ENCODE results near the gene LETM1. TPM values are rescaled to one million over a fixed set of nuclear protein-coding genes. Genes with fewer than 3 reads are reported as not detected.

LETM1 gene
- total and polyA plus RNA-seq, 2 of the 13 experiments (the other 11 are each of a cell fraction or from before 2014, with no cell fraction given): 9.7 to 41.6 TPM

DNA sequence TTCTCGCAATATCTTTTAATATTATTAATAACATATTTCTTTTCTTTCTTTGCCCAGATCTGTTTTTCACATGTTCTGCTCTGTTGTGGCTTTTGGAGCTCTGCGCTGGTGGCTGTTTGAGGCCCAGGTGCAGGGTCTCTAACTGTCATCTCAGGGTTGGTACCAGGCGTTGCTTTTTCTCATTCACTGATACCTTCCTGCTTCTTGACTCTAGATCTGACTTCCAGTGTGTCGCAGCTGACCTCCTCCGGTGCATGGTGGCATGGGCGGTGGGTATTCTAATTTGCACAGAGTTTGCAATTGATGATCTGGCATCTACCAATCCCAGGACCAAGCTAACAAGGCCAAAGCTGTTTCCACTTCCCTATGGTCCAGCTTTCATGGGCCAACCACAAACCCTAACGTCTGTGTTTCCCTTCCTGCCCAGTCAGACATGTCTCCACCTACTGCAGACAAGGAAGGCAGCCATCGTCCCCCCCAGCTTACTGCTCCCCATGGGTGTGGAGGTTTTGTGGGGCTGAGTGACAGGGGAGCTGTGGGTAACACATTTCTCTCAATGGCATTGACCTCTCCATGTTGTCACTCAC is 25.2 kb downstream of the LETM1 start (continued):
- TF ChIP-seq ZNF563 (CRISPR knock-in tag; IDR thresholded peaks at IDR 0.05): no peak
- TF ChIP-seq HOXA7 (CRISPR knock-in tag; IDR thresholded peaks at IDR 0.05): no peak
- TF ChIP-seq, protein P1, sequence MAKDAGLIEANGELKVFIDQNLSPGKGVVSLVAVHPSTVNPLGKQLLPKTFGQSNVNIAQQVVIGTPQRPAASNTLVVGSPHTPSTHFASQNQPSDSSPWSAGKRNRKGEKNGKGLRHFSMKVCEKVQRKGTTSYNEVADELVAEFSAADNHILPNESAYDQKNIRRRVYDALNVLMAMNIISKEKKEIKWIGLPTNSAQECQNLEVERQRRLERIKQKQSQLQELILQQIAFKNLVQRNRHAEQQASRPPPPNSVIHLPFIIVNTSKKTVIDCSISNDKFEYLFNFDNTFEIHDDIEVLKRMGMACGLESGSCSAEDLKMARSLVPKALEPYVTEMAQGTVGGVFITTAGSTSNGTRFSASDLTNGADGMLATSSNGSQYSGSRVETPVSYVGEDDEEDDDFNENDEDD (CRISPR knock-in tag; IDR thresholded peaks at IDR 0.05; ENCODE audit: borderline replicate concordance): no peak
- no peak for TF ChIP-seq RBFOX2 (IDR thresholded peaks at IDR 0.05; ENCODE audit: low read depth, low read length)
- TF ChIP-seq, protein P2, sequence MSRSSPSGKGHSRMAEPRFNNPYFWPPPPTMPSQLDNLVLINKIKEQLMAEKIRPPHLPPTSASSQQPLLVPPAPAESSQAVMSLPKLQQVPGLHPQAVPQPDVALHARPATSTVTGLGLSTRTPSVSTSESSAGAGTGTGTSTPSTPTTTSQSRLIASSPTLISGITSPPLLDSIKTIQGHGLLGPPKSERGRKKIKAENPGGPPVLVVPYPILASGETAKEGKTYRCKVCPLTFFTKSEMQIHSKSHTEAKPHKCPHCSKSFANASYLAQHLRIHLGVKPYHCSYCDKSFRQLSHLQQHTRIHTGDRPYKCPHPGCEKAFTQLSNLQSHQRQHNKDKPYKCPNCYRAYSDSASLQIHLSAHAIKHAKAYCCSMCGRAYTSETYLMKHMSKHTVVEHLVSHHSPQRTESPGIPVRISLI (CRISPR knock-in tag; IDR thresholded peaks at IDR 0.05; ENCODE audit: borderline replicate concordance): no peak

DNA sequence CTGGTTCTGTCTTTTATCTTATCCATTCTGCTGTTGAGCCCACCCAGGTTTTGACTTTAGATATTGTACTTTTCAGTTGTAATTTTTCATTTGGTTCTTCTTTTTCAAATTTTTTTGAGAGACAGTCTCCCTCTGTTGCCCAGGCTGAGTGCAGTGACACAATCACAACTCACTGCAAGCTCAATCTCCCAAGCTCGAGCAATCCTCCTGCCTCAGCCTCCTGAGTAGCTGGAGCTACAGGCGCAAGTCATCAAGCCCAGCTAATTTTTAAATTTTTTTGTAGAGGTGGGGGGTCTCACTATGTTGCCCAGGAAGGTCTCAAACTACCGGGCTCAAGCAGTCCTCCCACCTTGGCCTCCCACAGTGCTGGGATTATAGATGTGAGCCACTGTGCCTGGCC is 25.7 kb downstream of the LETM1 start:
- no peaks in the 10 kb centered on the region for H3K9me3 ChIP-seq (ENCODE audit: low read length)
- peaks cover 22 to 50% of the 10 kb centered on the region in 2 experiments; a peak in 4 of 5 replicates for H3K36me3 ChIP-seq (replicated peaks in 1 of 2; ENCODE audit: control insufficient read depth in 1 of 2, insufficient read depth in 2 of 2, low read length in 2 of 2)
- WGBS (ENCODE audit: low lambda C conversion rate): 97% methylated on average over 3 of the region's 3 CpGs
- in situ Hi-C loops (cut with HindIII; ENCODE audit: extremely low pct_ligation_motif_present, low pct_unique_long_range_greater_than_20kb): no loop called here
- H3K4me3 ChIP-seq (replicated peaks in 1 of 3; ENCODE audit: insufficient read depth in 1 of 3, low read depth in 2 of 3, low read length in 3 of 3): no peak overlapping the region
- no TSS peak for BruUV-seq (replicated peaks)
- ChIA-PET CTCF (ENCODE audit: low intra/inter-chr PET ratio, low total read pairs) (no interaction called here), POLR2A (interaction anchor here (0.9 kb wide), 1 partner anchor 33 kb away, joined by 3 read pairs; no protein-coding TSS in a partner anchor)
- FAIRE-seq: no peak
- no peak for ATAC-seq
- intact Hi-C loops (cut with micrococcal nuclease; ENCODE audit: unreplicated experiment): no loop called here
- no peak overlapping the region for H3K27ac ChIP-seq (ENCODE audit: extremely low read length, insufficient read depth, low read length)
- H4K20me1 ChIP-seq (ENCODE audit: insufficient read depth, low read length): no peaks in the 10 kb centered on the region
- DNase-seq (ENCODE audit: low spot score): no peak
- no peak overlapping the region for H2AFZ ChIP-seq (ENCODE audit: low read length)
- H3K9ac ChIP-seq (ENCODE audit: insufficient read depth, low read depth, low read length): no peak overlapping the region
- H3K4me2 ChIP-seq (ENCODE audit: low read depth, low read length): no peak overlapping the region
- no peak for TF ChIP-seq HOXD1 (CRISPR knock-in tag; IDR thresholded peaks at IDR 0.05)
- TF ChIP-seq ZMYM2 (CRISPR knock-in tag; IDR thresholded peaks at IDR 0.05): no peak
- no peak for TF ChIP-seq MIXL1 (CRISPR knock-in tag; IDR thresholded peaks at IDR 0.05)
- TF ChIP-seq KAT7 (CRISPR knock-in tag; IDR thresholded peaks at IDR 0.05; ENCODE audit: borderline replicate concordance): no peak
- TF ChIP-seq ZNF678 (CRISPR knock-in tag; IDR thresholded peaks at IDR 0.05): no peak
- no peaks in the 10 kb centered on the region for H3K27me3 ChIP-seq (ENCODE audit: control insufficient read depth in 1 of 2, insufficient read depth in 2 of 2, low read length in 2 of 2)
- no peaks in the 10 kb centered on the region for H3K79me2 ChIP-seq (ENCODE audit: insufficient read depth, low read length)
- peaks cover 38% of the 10 kb centered on the region for H3K4me1 ChIP-seq (ENCODE audit: insufficient read depth, low read length)
